Body of pancreas (tissue), 4 donors: ENCODE data around the gene TPCN2. TPM values are rescaled to one million over a fixed set of nuclear protein-coding genes. Genes with fewer than 3 reads are reported as not detected.

ENCODE experiments used
- ATAC-seq: fragments of 150-250 bp; one replicate; pipeline ENCODE4 v1.9.1; 2016
- DNase-seq, 4 donors: peaks; one replicate each; pipeline ENCODE4 v3.0.0-alpha.2; 2019
- H3K27ac ChIP-seq, 4 donors: fragments of 200-600 bp; sonication (generic); 1 replicate in 3 of 4; 2 replicates in 1 of 4; pipeline versions ENCODE4 v1.5.1 to v1.6.1; 2016 to 2019; ENCODE audit warnings: mild to moderate bottlenecking in 1 of 4, mixed read lengths in 1 of 4, moderate library complexity in 1 of 4
- H3K27me3 ChIP-seq, 2 donors: fragments of 200-600 bp; sonication (generic); one replicate each; pipeline ENCODE4 v1.6.0; 2016; ENCODE audit warnings: mild to moderate bottlenecking in 1 of 2
- H3K36me3 ChIP-seq, 2 donors: fragments of 200-600 bp; sonication (generic); replicated peaks in 1 of 2; 2 replicates each; pipeline ENCODE4 v1.5.1; 2016; ENCODE audit warnings: low read depth in 2 of 2; ENCODE audit not compliant: insufficient read depth in 1 of 2
- H3K4me1 ChIP-seq: fragments of 200-600 bp; sonication (generic); one replicate; pipeline ENCODE4 v1.6.0; 2016
- H3K4me3 ChIP-seq, 2 donors: fragments of 200-600 bp; sonication (generic); 1 replicate in 1 of 2; 2 replicates in 1 of 2; pipeline ENCODE4 v1.5.1; 2016 to 2019
- H3K9me3 ChIP-seq, 3 donors: fragments of 200-600 bp; sonication (generic); 1 replicate in 2 of 3; 2 replicates in 1 of 3; pipeline ENCODE4 v1.5.1; 2016
- POLR2A ChIP-seq, 3 donors: fragments of 450-650 bp; IDR thresholded peaks; one replicate each; pipeline ENCODE4 v1.6.1; 2016; ENCODE audit warnings: antibody characterized with exemption in 3 of 3, mild to moderate bottlenecking in 2 of 3
- WGBS, 2 donors: methylation state at CpG; one replicate each; pipeline ENCODE4 v1.1.5; 2017; 5-methylcytosine and 5-hydroxymethylcytosine counted together
- intact Hi-C: fragments of 100-400 bp; cut with DNase I; formaldehyde crosslinking; loops from one replicate; pipeline ENCODE4 v1.15.1; 2023
- total RNA-seq, 2 donors: library from RNA; depleted of rRNA; stranded (reverse); fragments of >200 nt; gene quantifications; one replicate each; pipeline ENCODE4 v1.1.0, GENCODE V29; 2016
- TF ChIP-seq, protein P1 (sequence below), 7 experiments: fragments of 450-650 bp in 4 of 7; fragments of 200-600 bp in 3 of 7; sonication (generic) in 3 of 7; IDR thresholded peaks; one replicate each; pipeline ENCODE4 v1.5.1; 2016 to 2019; ENCODE audit warnings: antibody characterized with exemption in 7 of 7

The TPCN2 gene
- total RNA-seq, 2 donors from 2014 or later: 10.9 to 18.9 TPM

- intact Hi-C loops: no loop called here
- WGBS, 2 donors: 60 to 78% methylated on average over 16 to 17 of the region's 17 CpGs
- DNase-seq (no peak), ATAC-seq (no peak)
- TF ChIP-seq POLR2A (IDR thresholded peaks at IDR 0.05): no peak
- TF ChIP-seq, protein P1, sequence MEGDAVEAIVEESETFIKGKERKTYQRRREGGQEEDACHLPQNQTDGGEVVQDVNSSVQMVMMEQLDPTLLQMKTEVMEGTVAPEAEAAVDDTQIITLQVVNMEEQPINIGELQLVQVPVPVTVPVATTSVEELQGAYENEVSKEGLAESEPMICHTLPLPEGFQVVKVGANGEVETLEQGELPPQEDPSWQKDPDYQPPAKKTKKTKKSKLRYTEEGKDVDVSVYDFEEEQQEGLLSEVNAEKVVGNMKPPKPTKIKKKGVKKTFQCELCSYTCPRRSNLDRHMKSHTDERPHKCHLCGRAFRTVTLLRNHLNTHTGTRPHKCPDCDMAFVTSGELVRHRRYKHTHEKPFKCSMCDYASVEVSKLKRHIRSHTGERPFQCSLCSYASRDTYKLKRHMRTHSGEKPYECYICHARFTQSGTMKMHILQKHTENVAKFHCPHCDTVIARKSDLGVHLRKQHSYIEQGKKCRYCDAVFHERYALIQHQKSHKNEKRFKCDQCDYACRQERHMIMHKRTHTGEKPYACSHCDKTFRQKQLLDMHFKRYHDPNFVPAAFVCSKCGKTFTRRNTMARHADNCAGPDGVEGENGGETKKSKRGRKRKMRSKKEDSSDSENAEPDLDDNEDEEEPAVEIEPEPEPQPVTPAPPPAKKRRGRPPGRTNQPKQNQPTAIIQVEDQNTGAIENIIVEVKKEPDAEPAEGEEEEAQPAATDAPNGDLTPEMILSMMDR (IDR thresholded peaks at IDR 0.05): no peak
- Histone ChIP-seq H3K27me3 (no peaks in the 10 kb centered on the region), H3K27ac (no peak overlapping the region), H3K4me1 (no peaks in the 10 kb centered on the region), H3K4me3 (no peak overlapping the region), H3K9me3 (no peaks in the 10 kb centered on the region), H3K36me3 (no peaks in the 10 kb centered on the region)
Measured at GRCh38 chr11:69099180-69099579, 50.4 kb downstream of the TPCN2 start.

DNA sequence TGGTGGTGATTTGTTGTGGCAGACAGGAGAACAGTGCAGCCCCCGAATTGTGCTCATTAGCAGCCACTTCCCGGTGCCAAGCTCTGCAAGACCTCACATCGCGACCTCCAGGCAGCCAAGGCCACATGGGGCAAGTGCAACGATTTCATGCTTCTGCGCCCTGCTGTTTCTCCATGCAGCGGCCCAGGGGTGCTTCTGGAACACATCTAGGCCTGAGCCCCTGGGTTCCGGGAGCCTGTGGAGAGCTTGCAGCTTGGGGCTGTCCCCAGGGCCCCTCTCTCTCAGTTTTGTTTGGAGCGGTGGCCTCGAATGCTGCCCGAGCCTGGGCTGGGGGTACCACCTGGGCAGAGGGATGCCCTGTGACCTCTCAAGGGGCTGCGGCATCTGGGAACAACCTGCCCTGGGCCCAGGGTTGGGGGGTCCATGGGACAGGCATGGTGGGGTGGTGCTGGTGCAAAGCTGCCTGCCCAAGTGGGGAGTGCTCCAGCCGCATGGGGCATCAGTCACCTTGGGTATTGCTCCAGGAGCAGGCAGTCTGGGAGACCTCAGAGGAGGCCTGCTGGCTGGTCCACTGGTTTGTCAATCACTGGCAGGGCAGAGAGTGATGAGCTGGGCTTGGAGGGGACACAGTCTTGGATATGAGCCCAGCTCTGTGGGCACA, 51.9 kb downstream of the TPCN2 start:
- intact Hi-C loops: loop anchor here (5.0 kb wide), 1 partner anchor 547 kb away; no protein-coding TSS in a partner anchor
- no peak for TF ChIP-seq POLR2A (IDR thresholded peaks at IDR 0.05)
- TF ChIP-seq, protein P1 (IDR thresholded peaks at IDR 0.05): no peak
- Histone ChIP-seq H3K4me1 (peaks cover 3% of the 10 kb centered on the region), H3K36me3 (no peaks in the 10 kb centered on the region), H3K27ac (no peak overlapping the region), H3K27me3 (no peaks in the 10 kb centered on the region), H3K9me3 (no peaks in the 10 kb centered on the region), H3K4me3 (no peak overlapping the region)
- 51 to 72% methylated on average over 6 to 13 of the region's 13 CpGs for WGBS, 2 donors
- DNase-seq (no peak), ATAC-seq (no peak)

- 24 to 32% methylated on average over 8 to 14 of the region's 14 CpGs for WGBS, 2 donors
- no peaks in the 10 kb centered on the region for H3K36me3 ChIP-seq
- DNase-seq (peak; percentile 83 to 90 (median 87)), ATAC-seq (peak; percentile 92)
- H3K4me3 ChIP-seq: no peak overlapping the region
- peaks cover 9% of the 10 kb centered on the region for H3K4me1 ChIP-seq
- intact Hi-C loops: loop anchor here (5.0 kb wide), 1 partner anchor 546 kb away; no protein-coding TSS in a partner anchor
- no peaks in the 10 kb centered on the region for H3K27me3 ChIP-seq
- TF ChIP-seq POLR2A (IDR thresholded peaks at IDR 0.05): no peak
- TF ChIP-seq, protein P1 (IDR thresholded peaks at IDR 0.05): peak; percentile 98 to 100 (median 99)
- no peak overlapping the region for H3K27ac ChIP-seq
- H3K9me3 ChIP-seq: no peaks in the 10 kb centered on the region
Measured at GRCh38 chr11:69101115-69101791, 52.5 kb downstream of the TPCN2 start.

GRCh38 chr11:69101792-69102695, 53.3 kb downstream of the TPCN2 start:
- no peak for ATAC-seq
- intact Hi-C loops: loop anchor here (5.0 kb wide), 1 partner anchor 545 kb away; no protein-coding TSS in a partner anchor
- Histone ChIP-seq H3K27ac (no peak overlapping the region), H3K4me3 (no peak overlapping the region), H3K36me3 (no peaks in the 10 kb centered on the region), H3K4me1 (peaks cover 17% of the 10 kb centered on the region), H3K9me3 (no peaks in the 10 kb centered on the region), H3K27me3 (no peaks in the 10 kb centered on the region)
- WGBS, 2 donors: 58 to 59% methylated on average over 7 to 17 of the region's 17 CpGs
- no peak for DNase-seq
- TF ChIP-seq, protein P1 (IDR thresholded peaks at IDR 0.05): no peak
- TF ChIP-seq POLR2A (IDR thresholded peaks at IDR 0.05): no peak
